GM20431 (cell line): ENCODE data around the gene THAP7.

Source experiments
- in situ Hi-C: fragments of 300-500 bp; cut with MseI, MboI; formaldehyde crosslinking; loops from one replicate; pipeline ENCODE4 v1.15.0; 2020; ENCODE audit warnings: low sequenced_read_pairs; ENCODE audit not compliant: unreplicated experiment

The THAP7 gene

DNA sequence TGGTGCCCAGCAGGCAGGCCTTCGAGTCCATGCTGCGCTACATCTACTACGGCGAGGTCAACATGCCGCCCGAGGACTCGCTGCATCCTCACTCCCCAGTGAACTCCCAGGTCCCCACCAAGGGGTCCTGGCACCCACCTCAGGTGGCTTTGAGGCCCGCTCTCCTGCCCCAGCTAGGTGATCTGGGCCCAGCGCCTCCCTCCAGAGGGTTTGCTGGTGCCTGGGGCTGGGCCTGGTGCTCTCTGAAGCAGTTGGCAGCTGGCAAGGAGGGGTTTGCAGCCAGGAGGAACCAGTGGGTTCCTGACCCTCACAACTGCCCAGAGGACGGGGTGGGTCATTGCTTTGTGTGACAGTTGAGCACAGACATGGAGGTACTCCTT is 5.9 kb downstream of the THAP7 start:
- in situ Hi-C loops, result no loop called here

DNA sequence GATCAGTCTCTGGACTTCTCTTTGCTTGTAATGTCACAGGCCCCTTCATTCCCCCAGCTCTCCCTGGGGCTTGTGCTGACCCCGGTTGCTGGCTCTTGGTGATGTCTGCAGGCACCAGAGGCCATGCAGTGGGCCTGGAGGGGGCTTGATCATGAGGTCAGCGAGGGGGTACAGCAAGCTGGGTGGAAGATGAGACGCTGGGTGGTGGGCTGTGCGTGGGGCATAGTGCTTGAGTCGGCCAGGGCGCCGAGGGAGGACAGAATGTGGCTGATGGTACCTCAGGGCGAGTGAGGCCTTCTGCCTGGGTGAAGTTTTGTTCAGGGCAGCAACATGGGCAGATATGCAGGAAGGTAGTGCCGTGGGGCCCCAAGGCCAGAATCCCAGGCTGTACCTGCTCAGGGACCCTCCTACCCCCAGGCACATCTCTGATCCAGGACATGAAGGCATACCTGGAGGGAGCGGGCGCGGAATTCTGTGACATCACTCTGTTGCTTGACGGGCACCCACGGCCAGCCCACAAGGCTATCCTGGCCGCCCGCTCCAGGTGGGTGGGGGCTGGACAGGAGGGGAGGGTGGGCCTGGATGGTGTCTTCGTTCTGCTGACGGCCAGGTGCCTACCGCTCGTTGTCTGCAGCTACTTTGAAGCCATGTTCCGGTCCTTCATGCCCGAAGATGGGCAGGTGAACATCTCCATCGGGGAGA is 6.4 kb downstream of the THAP7 start:
- in situ Hi-C loops, result no loop called here

DNA sequence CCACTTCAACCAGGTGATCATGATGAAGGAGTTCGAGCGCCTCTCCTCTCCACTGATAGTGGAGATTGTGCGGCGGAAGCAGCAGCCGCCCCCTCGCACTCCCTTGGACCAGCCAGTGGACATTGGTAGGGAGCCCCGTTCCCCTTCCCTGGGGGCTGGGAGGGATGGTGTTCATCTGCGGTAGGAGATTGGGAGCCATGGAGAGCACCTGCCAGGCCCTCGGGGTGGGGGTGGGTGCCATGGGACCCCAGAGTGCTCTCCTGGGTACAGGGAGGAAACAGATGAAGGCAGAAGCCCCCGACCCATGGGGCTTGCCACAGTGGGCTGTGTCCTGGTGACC is 7.0 kb downstream of the THAP7 start:
- in situ Hi-C loops, result no loop called here

DNA sequence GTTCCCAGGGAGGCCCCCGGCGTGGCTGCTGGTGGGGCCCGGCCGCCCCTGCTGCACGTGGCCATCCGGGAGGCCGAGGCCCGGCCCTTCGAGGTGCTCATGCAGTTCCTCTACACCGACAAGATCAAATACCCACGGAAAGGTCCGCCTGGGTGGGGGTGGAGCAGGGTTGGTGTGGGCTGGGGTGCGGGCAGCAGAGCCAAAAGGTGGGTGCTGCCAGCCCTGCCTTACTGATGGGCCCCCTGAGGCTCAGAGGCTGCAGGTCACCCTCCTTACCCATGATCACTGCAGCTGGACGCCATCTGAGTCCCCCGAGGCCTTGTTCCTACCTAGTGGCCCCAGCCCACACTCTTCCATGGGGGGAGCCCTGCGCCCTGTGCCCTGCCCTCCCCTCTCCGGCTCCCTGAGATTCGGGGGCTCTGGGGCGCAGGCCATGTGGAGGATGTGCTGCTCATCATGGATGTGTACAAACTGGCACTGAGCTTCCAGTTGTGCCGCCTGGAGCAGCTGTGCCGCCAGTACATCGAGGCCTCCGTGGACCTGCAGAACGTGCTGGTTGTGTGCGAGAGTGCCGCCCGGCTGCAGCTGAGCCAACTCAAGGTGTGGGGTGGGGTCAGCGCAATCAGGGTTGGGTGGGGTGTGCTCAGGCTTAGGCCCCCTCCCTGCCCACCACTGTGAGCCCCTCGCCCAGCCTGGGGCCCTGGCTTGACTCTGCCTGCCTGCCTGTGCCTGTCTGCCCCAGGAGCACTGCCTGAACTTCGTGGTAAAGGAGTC is 7.6 kb downstream of the THAP7 start:
- in situ Hi-C loops, result no loop called here

DNA sequence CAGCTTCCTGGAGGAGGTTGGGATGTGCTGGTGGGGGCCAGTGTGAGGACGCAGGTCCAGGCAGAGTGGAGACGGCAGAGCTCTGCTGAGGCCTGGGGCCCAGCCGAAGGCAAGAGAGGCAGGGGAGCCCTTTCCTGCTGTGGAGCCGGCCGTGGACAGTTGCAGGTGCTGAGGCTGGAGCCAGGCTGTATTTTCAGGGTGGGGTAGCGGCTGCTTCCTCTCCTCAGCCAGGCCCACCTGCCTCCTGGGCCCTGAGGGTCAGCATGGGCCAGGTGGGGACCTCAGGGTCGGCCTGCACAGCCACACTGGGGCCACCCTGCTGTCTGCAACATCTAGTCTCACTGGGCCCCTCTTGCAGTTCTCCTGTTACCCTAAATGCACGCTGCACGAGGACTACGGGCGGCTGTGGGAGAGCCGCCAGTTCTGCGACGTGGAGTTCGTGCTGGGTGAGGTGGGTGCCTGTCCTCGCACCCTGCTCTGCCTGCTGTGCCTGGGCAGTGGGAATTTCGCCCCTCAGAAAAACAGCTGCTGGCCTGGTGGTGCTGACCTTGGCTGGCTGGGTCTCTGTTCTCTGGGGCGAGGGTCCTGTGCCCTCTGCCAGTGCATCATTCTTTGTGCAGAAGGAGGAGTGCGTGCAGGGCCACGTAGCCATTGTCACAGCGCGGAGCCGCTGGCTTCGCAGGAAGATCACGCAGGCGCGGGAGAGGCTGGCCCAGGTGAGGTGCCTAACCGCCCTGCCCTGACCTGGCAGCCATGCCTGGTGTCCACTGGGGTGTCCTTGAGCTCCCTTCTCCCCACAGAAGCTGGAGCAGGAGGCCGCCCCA is 8.4 kb downstream of the THAP7 start:
- in situ Hi-C loops, result no loop called here

DNA sequence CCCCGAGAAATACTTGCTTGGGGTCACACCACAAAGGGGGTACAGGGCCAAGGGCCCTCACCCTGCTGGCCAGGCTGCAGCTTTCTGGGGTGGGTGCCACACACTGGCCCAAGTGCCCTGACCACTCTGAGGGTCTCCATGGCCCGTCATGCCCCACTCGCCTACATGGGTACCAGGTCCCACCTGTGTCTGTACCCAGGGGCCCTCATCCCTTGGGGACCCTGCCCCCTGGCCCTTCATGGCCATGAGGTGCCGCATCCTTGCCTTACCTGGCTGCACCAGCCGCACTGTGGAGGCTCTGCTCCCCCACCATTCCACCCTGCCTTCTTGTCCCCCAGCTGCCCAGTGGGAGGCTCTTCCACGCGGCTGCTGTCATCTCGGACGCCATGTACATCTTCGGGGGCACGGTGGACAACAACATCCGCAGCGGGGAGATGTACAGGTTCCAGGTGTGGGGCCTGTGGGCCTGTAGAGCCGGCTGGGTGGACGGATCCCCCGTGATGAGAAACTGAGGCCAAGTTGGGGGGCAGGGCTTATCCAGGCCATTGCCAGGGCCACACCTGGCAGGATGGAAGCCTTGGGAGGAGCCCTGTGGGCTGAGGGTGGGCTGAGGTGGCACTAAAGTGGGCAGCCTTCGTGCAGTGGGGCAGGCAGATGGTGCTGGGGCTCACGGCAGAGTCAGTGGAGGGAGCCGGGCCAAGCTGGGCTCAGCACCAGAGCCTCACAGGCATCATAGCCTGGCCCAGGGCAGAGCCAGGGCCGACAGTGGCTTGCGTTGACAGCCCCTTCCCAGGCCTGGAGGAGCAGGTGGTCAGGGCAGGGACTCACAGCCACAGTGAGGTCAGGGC is 9.2 kb downstream of the THAP7 start:
- in situ Hi-C loops, result no loop called here

DNA sequence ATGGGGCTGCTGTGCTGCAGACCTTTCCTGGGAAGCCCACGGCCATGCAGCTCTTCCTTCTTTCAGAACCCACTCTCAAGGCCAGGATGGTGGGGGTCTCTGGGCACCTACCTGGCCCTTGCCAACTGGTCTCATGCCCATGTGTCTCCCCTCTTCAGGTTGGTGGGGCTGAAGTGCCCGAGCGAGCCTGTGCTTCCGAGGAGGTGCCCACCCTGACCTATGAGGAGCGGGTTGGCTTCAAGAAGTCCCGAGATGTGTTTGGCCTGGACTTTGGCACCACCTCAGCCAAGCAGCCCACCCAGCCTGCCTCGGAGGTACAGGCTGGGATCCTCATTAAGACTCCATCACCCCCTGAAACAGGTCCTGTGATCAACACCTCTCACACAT is 9.9 kb downstream of the THAP7 start:
- in situ Hi-C loops, result no loop called here

DNA sequence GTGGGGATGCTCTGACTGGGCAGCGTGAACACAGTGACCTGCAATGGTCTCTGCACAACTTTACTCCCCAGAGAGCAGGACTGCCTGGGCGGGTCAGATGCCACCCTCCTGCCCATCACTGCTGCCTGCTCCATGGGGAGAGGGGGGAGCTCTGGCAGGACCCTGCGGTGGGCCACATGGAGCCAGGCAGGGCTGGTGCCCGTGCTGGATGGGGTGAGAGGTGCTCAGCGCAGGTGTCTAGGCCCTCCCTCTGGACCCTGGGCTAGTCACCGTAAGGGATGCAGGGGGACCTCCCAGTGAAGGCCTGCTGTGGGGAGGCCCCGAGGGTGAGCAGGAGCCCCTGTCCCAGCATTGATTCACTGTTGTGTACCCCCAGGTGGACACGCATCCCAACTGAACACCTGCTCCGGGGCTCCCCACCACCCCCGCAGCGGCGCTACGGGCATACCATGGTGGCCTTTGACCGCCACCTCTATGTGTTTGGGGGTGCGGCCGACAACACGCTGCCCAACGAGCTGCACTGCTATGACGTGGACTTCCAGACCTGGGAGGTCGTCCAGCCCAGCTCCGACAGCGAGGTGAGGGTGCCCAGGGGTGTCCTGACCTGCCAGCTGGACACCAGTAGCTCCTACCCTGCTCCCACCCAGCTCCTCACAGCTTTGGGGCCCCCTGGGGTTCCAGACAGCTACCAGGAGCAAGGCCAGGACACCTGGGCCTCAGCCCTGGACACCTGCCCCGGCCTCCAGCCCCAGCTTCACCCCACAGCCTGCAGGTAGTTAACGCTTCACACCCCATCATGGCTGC is 10.5 kb downstream of the THAP7 start:
- in situ Hi-C loops, result no loop called here

DNA sequence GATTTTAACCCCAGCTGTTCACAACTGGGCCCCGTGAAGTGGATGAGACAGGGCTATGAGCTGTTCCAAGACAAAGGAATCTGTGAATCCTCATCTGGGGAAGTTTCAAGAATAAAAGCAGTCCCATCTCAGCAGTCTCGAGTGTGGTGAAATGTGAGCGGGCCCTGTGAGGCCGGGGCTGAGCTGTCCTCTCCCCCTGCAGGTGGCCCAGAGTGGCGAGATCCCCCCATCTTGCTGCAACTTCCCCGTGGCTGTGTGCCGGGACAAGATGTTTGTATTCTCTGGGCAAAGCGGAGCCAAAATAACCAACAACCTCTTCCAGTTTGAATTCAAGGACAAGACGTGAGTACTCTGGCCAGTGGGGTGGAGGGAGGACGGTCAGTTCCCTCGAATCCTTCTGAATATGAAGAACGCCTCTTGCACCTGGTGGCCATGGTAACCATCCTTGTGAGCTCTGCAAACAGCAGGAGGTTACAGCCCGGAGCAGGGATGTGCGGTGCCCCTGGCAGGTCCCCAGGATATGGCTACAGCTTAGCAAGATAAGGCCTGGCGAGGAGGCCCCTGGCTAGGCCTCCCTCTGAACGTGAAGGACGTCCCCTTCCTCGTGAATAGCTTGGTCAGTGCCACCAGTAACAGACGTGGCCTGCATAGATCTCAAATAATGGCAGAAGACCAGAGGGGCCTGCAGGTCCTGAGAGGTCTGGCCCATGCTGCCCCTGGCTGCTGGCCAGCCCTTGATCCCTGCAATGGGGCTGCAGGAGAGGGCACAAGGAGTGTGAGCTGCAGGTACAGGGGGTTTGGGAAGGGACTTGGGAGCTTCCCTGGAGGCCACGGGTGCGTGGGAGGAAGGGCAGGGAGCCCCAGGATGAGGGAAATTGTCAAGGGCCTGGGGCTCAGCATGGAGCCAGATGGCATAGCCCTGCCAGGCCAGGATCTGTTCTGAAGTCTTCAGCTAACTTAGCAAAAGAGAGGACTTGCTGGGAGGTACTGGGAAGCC is 11.4 kb downstream of the THAP7 start:
- in situ Hi-C loops, result no loop called here

DNA sequence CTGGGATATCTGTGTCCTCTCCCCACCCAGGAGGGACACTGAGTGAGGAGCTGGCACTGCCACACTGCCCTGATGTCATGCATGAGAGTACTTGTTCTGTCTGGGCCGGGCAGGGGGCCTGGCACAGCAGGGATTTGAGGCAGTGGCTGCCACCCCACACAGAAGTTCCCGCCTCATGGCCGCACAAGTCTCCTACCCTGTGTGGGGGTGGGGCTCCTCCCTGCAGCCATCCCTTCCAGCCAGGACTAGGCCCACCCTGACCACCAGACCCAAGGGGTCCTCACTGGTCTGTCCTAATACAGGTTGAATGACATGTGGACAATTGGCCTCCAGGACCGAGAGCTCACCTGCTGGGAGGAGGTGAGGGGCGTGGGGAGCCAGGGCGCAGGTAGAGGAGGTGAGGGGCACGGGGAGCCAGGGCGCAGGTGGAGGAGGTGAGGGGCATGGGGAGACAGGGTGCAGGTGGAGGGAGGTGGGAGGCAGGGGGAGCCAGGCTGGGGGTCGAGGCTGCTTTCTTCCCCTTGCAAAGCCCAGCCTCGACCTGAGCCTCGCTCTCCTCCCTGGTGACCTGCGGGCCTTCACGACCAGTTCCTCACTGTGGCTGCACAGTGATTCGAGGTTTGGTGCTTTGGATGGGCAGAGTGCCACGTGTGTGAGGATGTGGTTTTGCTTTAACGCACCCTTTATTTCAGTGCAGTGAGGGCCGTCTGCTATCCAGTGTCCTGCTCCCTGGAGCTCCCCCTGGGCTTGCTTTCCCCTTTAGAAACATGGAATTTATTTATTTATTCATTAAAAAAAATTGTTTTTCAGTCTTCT is 12.4 kb downstream of the THAP7 start:
- in situ Hi-C loops, result no loop called here

DNA sequence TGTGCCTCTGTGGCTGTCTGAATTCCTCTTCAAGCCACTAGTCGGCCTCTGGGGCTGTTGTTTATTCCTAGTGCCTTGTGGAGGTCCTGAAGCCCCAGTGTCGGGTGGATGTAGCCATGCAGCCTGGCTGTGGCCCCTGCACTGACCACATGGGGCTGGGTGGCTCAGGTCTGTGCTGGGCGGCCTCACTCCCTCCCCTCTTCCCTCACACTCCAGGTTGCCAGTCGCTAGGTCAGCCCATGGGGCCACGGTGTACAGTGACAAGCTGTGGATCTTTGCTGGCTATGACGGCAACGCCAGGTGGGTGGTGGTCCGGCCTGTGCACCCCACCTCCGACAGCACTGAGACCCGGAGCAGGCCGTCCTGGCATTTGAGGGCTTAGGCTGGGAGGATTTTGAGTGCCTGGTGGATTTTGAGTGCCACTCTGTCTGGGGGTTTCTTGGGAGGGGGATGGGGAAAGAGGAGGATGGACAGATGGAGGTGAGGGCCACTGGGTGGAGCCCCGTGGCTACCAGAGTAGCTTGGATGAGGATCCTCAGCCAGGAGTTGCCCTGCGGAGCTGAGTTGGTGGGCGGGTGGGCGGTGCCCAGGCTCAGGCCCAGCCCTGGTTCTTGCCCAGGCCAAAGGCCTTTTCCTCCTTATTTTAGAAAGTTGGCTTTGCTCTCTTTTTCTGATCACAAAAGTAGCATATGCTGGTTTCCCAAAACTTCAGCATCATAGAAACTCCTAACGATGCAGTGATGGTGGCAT is 13.2 kb downstream of the THAP7 start:
- in situ Hi-C loops, result no loop called here

DNA sequence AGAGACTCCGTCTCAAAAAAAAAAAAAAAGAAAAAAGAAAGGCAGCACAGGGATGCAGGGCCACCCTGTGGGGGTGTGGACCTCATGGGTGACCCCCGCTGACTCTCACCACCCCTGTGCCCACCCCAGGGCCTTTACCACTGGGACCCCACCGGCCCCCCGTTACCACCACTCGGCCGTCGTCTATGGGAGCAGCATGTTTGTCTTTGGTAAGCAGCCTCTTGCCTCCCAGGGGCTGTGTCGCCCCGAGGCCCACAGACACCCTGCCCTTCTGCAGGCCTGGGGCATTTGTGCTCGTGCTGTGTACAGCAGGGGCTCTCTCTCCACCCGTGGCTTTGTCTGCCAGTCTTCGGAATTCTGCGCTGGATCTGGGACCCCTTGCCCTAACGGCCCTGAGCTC is 14.5 kb downstream of the THAP7 start:
- in situ Hi-C loops, result no loop called here

DNA sequence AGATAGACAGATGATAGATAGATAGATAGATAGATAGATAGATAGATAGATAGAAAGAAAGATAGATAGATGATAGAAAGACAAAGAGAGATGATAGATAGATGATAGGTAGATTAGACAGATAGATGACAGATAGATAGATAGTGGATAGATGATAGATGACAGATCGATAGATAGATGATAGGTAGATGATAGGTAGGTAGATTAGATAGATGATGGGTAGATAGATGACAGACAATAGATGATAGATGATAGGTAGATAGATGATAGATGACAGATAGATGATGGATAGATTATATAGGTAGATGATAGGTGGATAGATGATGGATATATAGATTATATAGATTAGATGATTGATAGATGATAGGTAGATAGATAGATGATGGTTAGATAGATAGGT is 15.6 kb downstream of the THAP7 start:
- in situ Hi-C loops, result no loop called here

DNA sequence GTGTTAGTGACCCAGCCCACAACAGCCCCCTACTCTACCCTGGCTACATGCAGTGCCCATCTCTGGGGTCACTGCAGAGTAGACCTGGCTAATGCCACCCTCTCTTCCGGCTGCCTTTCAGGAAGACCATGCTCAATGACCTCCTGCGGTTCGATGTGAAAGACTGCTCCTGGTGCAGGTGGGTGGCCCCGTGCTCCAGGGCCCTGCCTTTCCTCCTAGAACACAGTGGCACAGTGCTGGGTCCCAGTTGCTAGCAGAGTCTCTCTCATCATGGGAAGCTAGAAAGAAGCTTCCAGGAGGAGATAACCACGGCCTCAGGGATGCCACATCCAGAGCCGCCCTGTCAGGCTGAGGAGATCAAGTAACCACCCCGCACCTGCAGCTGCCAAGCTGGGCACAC is 16.2 kb downstream of the THAP7 start:
- in situ Hi-C loops, result no loop called here

DNA sequence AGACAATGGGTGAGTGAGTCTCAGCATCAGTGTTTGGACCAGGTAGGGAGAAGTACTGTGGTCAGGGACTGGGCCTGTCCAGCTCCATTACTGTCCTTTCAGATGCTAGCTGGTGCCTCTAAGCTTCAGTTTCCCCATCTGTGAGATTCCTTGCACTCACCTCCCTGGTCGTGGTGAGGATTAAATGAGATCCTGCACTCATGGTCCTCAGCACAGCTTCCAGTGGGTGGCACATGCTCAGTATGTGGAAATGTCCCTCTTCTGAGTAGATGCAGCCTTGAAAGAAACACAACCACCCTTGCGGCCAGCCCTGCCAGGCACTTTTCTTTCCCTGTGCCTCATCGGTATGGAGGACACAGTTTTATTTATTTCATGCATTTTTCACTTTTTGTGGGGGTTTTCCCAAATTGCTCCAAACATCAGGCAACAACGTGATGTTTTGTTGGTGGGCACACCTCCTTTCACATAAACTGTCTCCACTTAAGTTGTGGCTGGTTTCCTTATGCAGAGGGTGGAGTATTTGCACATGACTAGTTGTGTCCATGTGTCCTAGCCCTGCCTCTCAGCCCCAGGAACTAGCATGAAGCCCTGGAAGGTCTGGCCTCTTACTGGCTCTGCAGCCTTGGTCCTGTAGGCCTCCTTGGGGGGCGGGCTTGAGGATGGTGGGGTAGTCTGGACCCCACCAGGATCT is 18.7 kb downstream of the THAP7 start:
- in situ Hi-C loops, result no loop called here

DNA sequence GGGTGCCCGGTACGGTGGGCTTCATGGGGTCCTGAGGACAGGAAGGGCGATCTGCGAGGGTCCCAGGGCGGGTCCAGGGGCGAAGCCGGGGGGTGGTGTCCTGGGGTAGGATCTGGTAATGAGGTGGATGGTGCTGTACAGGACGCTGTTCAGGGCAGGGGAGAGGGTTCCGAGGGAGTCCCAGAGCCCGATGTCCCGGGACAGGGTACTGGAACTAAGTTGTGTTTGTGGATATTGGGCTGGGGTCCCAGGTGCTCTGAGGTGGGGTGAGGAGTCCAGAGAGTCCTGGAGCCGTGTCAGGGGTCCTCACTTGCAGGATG is 19.4 kb downstream of the THAP7 start:
- in situ Hi-C loops, result no loop called here
